PFSK-1 (cell line): ENCODE results near the gene KSR1.

Experiments used
- TAF1 ChIP-seq: IDR thresholded peaks from 2 replicates; pipeline ENCODE4 v1.6.1; 2012; ENCODE audit warnings: low read length, control low read depth, borderline replicate concordance; ENCODE audit not compliant: insufficient read depth
- TF ChIP-seq, protein P1 (sequence below), 2 experiments: IDR thresholded peaks; 2 replicates each; pipeline versions ENCODE4 v1.6.1 to v1.8.0; 2011 to 2012; ENCODE audit warnings: low read depth in 2 of 2, low read length in 2 of 2, control low read depth in 1 of 2, inconsistent platforms in 1 of 2, mild to moderate bottlenecking in 1 of 2, moderate library complexity in 1 of 2; ENCODE audit not compliant: insufficient read depth in 1 of 2

DNA sequence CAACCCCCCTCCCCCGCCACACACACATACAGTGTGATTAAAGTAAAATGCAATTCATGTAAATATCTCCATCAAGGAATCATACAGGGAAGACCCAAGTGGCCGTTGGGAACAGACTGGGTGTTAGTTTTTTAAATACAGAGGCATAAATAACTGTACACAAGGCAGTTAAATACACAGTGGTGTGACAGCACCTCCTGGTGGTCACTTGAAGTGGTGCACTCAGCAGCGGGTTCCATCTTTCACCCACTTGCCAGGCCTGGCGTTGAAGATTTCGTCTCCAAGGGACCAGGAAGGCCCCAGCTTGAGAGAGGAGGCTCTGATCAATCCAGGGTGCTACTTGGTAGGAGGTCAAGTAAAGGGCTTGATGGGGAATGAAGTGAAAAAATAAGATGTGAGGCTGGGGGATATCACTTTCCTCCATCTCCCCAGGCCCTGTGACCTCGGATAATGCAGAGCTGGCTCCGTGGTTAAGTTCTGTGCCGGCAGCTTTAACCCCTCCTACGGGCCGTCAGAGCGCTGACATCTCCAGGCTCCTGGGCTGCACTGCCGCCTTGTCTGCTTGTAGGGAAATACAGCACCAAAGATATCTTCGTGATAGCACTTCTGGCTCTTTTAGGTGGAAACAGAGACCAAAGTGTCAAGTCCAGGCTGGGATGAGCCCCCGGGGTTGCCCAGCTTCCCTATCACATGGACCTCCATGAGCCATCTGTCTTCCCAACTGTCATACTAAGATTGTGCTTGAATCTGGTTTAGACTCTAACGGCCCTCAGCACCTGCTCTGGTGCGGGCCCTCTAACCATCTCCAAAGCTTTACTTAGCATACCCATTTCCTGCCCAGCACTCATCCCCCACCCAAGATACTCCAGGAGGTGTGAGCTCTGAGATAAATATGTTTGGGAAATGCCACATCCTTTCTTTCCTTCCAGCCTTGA, 195.4 kb downstream of the KSR1 start:
- TF ChIP-seq, protein P1, sequence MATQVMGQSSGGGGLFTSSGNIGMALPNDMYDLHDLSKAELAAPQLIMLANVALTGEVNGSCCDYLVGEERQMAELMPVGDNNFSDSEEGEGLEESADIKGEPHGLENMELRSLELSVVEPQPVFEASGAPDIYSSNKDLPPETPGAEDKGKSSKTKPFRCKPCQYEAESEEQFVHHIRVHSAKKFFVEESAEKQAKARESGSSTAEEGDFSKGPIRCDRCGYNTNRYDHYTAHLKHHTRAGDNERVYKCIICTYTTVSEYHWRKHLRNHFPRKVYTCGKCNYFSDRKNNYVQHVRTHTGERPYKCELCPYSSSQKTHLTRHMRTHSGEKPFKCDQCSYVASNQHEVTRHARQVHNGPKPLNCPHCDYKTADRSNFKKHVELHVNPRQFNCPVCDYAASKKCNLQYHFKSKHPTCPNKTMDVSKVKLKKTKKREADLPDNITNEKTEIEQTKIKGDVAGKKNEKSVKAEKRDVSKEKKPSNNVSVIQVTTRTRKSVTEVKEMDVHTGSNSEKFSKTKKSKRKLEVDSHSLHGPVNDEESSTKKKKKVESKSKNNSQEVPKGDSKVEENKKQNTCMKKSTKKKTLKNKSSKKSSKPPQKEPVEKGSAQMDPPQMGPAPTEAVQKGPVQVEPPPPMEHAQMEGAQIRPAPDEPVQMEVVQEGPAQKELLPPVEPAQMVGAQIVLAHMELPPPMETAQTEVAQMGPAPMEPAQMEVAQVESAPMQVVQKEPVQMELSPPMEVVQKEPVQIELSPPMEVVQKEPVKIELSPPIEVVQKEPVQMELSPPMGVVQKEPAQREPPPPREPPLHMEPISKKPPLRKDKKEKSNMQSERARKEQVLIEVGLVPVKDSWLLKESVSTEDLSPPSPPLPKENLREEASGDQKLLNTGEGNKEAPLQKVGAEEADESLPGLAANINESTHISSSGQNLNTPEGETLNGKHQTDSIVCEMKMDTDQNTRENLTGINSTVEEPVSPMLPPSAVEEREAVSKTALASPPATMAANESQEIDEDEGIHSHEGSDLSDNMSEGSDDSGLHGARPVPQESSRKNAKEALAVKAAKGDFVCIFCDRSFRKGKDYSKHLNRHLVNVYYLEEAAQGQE (IDR thresholded peaks at IDR 0.05; ENCODE audit: insufficient read depth in 1 of 2, low read depth in 2 of 2, low read length in 2 of 2): no peak
- TF ChIP-seq TAF1: no peak
